H1 (cell line): ENCODE results near the gene GID8. TPM values are rescaled to one million over a fixed set of nuclear protein-coding genes. Genes with fewer than 3 reads are reported as not detected.

Experiments
- CEBPB ChIP-seq: IDR thresholded peaks from 2 replicates; pipeline ENCODE4 v1.6.1; 2012; ENCODE audit warnings: low read depth, low read length
- FOSL1 ChIP-seq: IDR thresholded peaks from 2 replicates; pipeline ENCODE4 v1.6.1; 2011; ENCODE audit warnings: mild to moderate bottlenecking, low read depth, low read length, moderate library complexity; ENCODE audit not compliant: insufficient read depth
- SUZ12 ChIP-seq: fragments of 200-600 bp; sonication (generic); IDR thresholded peaks from 2 replicates; pipeline ENCODE4 v1.6.1; 2012; ENCODE audit warnings: mild to moderate bottlenecking, inconsistent platforms, low read length, moderate library complexity, mixed read lengths
- ZNF274 ChIP-seq: IDR thresholded peaks from 2 replicates; pipeline ENCODE4 v1.7.0; 2012; ENCODE audit warnings: low read length, borderline replicate concordance; ENCODE audit errors: extremely low read depth
- polyA plus RNA-seq, 7 experiments: library from polyadenylated mRNA; depleted of rRNA in 3 of 7; stranded (reverse) in 5 of 7; unstranded in 2 of 7; fragments of >200 nt in 5 of 7; fragments of 200-250 nt in 2 of 7; gene quantifications; 1 replicate in 5 of 7; 2 replicates in 1 of 7; 4 replicates in 1 of 7; pipeline versions ENCODE4 v1.2.1 to v1.2.3, GENCODE V29; 2011 to 2013; ENCODE audit warnings: missing spikeins in 2 of 7, mixed read lengths in 2 of 7
- total RNA-seq: library from RNA; stranded (reverse); fragmentation: NEBNext Ultra II Directional; extraction: Animal tissue kit (Norgen Biotek cat#: 25700); gene quantifications from 2 replicates; pipeline ENCODE4 v1.2.1, GENCODE V29; 2021

The GID8 gene
- total and polyA plus RNA-seq, 2 of the 8 experiments (the other 6 are each of a cell fraction or from before 2014, with no cell fraction given), result 39.7 to 72.9 TPM

GRCh38 chr20:62938105-62938888 is at the start of gene GID8 (continued):
- TF ChIP-seq FOSL1 (no peak), ZNF274 (no peak), SUZ12 (no peak), CEBPB (no peak)
